ENCODE results near the gene TET3. TPM values are rescaled to one million over a fixed set of nuclear protein-coding genes. Genes with fewer than 3 reads are reported as not detected.
A peak's percentile ranks its signal among the peaks of the same experiment; 100 is the strongest.

TET3 gene
- total and polyA plus RNA-seq, 9 of the 15 experiments (the other 6 are each of a cell fraction or from before 2014, with no cell fraction given), result 0.35 to 16.3 (median 5.5) TPM

DNA sequence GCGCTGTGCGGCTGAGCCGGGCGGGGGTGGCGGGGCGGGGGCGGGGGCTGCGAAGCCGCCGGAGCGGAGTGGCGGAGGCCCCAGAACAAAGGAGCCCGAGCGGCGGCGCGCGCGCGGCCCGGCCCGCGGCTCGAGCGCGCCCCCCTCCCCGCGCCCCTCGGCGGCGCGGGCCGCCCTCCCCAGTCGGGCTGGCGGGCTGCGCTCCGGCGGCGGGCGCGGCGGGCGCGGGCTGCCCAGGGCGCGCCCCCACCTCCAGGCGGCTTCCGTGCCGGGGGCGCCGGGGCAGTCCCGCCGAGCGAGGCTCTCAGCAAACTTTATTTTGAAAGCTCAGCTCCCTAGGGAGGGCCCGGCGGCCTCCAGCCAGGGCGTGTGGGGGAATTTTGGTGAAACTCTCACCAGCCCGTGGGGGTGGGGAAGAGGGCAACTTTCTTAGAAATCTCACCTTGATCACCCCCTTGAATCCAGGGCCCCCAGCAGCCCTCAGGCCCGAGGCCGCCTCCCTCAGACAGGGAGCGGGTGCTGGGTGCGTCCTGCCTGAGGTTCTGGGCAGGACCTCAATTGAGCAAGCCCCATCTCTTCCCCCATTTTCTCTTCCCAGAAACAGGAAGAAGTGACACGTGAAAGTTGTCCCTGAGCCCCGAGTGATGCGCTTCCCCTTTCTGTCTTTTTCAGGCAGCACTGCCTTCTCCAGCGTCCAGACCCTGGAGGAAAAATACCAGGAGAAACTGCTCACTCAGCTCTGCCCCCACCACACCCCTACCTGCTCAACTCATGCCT lies 786 bp downstream of the TET3 start:
- ATAC-seq, result no peak
- no TSS peak for BruUV-seq (replicated peaks)
- WGBS (ENCODE audit: insufficient coverage, low coverage, missing lambda C conversion rate), result 2% methylated on average over 10 of the region's 66 CpGs
- Histone ChIP-seq H3K27me3 (ENCODE audit: control insufficient read depth in 2 of 2, insufficient read depth in 2 of 2, low read length in 2 of 2) (no peaks in the 10 kb centered on the region), H3K9ac (ENCODE audit: insufficient read depth in 1 of 2, low read depth in 2 of 2, low read length in 2 of 2) (peak overlapping the region; percentile 78 to 93), H3K4me1 (replicated peaks in 1 of 2; ENCODE audit: control insufficient read depth in 2 of 2, insufficient read depth in 2 of 2, low read length in 2 of 2) (peaks cover 63% of the 10 kb centered on the region in 2 experiments), H3K36me3 (ENCODE audit: control insufficient read depth, insufficient read depth, low read length) (peaks cover 40% of the 10 kb centered on the region), H4K20me1 (replicated peaks; ENCODE audit: control insufficient read depth, insufficient read depth, low read length) (peaks cover 24% of the 10 kb centered on the region; the same call in 1 of the 2 replicates), H2AFZ (ENCODE audit: low read depth, low read length) (peak overlapping the region; percentile 82), H3K9me3 (replicated peaks; ENCODE audit: control insufficient read depth, insufficient read depth, low read depth, low read length) (no peaks in the 10 kb centered on the region), H3K4me2 (ENCODE audit: insufficient read depth, low read length) (peak overlapping the region; percentile 79), H3K9me1 (ENCODE audit: control insufficient read depth, insufficient read depth, low read length) (peaks cover 6% of the 10 kb centered on the region), H3K4me3 (peak overlapping the region; percentile 51), H3K27ac (ENCODE audit: extremely low read depth, low read depth, low read length) (peak overlapping the region; percentile 83), H3K79me2 (ENCODE audit: control insufficient read depth, insufficient read depth, low read length) (peaks cover 61% of the 10 kb centered on the region)
- peak; percentile 55 to 89 (median 81) for DNase-seq (ENCODE audit: extremely low read depth in 1 of 4, low spot score in 3 of 4)
- in situ Hi-C loops (cut with MboI), result no loop called here
- intact Hi-C loops (cut with micrococcal nuclease), result loop anchor here (10.0 kb wide), 1 partner anchor 161 kb away; the partner anchor contains the start of gene STAMBP
- CTCF ChIA-PET (ENCODE audit: low intra/inter-chr PET ratio), result interaction anchor here (0.6 to 0.8 kb wide), 2 partner anchors 155 to 161 kb away, joined by 3 read pairs; no protein-coding TSS in a partner anchor
- POLR2A ChIA-PET, result interaction anchor here (0.6 to 4.9 kb wide), 4 partner anchors 11 to 213 kb away, joined by 3 to 19 read pairs (median 4); no protein-coding TSS in a partner anchor
- FAIRE-seq, result no peak
- TF ChIP-seq E2F6 (IDR thresholded peaks at IDR 0.05; ENCODE audit: borderline replicate concordance in 1 of 2, extremely low read depth in 1 of 2, insufficient read depth in 1 of 2, insufficient read length in 1 of 2, low read depth in 1 of 2, low read length in 1 of 2, poor library complexity in 1 of 2, severe bottlenecking in 1 of 2) (peak in 1 of 2 experiments; percentile 30), SMC3 (conservative IDR thresholded peaks at IDR 0.05; ENCODE audit: insufficient read depth, low read depth, low read length) (no peak), MTA3 (IDR thresholded peaks at IDR 0.05; ENCODE audit: borderline replicate concordance) (peak; percentile 51; the same call in 1 of the 2 replicates), ZNF766 (CRISPR knock-in tag; conservative IDR thresholded peaks at IDR 0.05) (no peak), MAFG (tag; conservative IDR thresholded peaks at IDR 0.05) (no peak), CTBP1 (IDR thresholded peaks at IDR 0.05; ENCODE audit: borderline replicate concordance) (peak; percentile 84), ZNF696 (CRISPR knock-in tag; conservative IDR thresholded peaks at IDR 0.05) (no peak), EWSR1 (IDR thresholded peaks at IDR 0.05; ENCODE audit: borderline replicate concordance, low read depth, partially characterized antibody) (no peak), PHF8 (IDR thresholded peaks at IDR 0.05; ENCODE audit: borderline replicate concordance, low read length) (peak; percentile 29; the same call in 1 of the 2 replicates), NELFE (IDR thresholded peaks at IDR 0.05; ENCODE audit: insufficient read depth, insufficient read length) (no peak), EP400 (IDR thresholded peaks at IDR 0.05) (peak; percentile 51), EP300 (IDR thresholded peaks at IDR 0.05; ENCODE audit: low read length) (0 out of 2 replicates have a peak, but pooled peaks have one; percentile 3), AFF4 (CRISPR knock-in tag; IDR thresholded peaks at IDR 0.05) (no peak)

Data from K562 (cell line).